HG03457 (cell line): ENCODE results near the gene FRMD3.
A peak's percentile ranks its signal among the peaks of the same experiment; 100 is the strongest.

ENCODE experiments used
- ATAC-seq: cut with Tn5 transposase; IDR thresholded peaks from one replicate; pipeline ENCODE4 v1.9.1; 2021; ENCODE audit warnings: moderate number of reproducible peaks; ENCODE audit not compliant: unreplicated experiment

Gene FRMD3

DNA sequence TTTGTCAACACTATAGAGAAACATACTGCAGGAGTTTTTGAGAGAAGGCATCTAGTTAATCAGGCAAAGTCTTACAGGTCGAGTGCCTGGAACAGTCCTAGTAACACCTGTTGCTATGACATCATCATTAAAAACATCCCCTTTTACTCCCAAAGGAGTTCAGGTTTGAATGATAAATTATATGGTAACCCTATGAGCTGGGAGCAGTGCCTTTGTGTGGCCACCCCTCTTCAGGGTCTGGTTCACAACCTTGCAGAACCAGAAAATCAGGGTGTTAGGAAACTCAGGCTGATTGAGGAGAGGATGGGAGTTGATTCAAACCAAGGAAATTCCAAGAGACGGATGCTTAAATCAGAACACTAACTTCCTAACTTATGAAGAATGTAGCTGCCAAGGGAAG lies 296.1 kb downstream of the FRMD3 start:
- ATAC-seq = no peak

DNA sequence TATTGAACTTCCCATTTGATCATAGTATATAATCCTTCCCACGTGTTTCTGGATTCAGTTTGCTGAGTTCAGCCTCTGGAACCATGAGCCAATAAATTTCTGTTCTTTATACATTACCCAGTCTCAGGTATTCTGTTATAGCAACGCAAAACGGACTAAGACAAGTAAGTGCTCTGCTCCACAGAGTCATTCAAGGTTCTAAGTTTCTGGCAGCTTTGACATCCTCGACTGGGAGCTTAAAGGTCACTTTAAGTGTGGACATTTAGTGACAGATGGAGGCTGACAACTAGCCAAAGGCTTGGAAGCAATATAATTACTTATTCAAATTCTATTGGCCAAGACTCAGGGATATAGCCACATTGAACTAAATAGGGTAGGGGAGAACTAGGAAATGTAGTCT lies 297.5 kb downstream of the FRMD3 start:
- no peak for ATAC-seq

DNA sequence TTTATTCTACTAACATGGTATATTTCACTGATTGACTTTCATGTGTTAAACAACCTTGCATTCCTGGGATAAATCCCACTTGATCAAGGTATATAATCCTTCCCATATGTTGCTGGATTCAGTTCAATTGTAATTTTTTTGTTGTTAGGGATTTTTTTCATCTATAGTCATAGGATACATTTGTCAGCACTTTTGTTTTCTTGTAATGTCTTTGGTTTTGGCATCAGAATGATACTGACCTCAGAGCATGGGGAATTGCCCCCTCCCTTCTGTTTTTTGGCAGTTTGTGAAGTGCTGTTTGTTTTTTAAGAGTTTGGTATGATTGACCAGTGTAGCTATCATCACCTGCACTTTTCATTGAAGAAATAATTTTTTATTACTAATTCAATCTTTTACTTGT lies 298.5 kb downstream of the FRMD3 start:
- ATAC-seq = no peak

DNA sequence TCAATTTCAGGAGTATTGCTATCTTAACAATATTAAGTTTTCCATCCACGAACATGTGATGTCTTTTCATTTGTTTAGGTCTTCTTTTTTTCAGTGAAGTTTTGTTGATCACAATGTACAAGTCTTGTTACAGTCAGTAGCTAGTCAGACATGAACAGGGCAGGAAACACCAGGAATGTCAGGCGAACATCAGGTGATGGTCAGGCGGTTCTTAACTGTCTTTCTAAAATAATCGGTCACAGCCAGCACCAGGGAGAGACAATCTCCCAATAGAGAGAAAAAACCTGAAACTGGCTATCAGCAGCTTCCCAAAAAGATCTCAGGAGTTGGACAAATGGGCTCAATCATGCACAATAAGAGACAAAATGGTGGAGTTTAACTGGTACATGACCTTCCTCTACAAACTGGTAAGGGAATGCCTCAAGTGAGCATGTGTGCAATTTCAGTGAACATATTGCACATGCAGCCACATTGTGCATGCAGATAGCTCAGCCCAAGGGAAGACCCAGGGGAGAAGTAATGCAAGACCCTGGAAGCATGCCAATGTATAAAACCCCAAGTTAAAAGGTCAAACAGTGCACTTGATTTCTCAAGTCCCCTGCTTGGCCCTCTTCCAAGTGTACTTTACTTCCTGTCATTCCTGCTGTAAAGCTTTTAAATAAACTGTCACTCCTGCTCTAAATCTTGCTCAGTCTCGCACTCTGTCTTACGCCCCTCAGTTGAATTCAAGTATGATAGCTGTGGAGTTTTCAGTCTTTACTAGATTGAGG lies 299.1 kb downstream of the FRMD3 start:
- ATAC-seq = no peak

DNA sequence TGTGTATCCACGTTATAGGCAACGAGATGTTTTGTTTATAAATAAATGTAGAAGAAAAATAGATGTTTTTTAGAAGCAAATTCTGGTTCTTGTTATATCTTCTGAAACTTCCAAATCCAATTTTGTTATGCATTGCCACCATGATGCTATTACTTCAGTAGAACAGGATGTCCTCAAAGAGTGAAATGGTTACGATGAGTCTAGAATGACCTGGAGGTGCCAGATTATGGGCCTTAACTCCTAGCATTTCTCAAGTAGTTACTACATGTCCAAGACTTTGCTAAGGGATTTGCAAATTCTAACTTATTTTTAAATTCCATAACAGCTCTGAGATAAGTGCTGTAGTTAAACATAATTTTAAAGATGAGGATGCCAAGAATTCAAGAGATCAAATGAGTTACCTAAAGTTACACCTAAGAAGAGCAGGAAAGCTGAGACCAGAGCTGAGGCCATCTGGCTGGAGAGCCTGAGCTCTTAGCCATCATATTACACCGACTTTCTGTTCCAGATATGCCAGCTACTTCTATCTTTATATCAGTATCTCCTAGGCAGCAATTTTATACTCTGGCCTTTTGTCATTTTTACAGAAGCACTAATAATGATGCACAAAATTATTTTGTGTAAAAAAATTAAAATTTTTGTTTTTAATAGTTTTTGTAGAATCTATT lies 302.0 kb downstream of the FRMD3 start:
- ATAC-seq = no peak

DNA sequence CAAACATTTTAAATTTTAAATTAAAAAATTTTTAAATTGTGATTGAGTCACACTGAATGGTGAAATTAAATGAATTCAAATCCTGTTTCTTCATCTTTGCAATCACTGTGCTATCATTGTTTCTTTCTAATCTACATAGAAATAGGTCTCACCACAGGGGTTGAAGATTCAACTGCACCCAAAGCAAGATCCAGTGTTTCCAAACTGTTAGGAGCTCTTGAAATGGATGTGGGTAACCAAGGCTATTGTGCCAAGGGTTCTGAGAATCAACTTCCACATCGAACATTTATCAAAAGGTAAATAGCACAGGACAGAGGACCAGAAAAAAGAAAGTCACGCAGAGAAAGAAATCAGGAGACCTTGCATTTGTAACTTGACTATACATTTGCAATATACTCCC lies 302.7 kb downstream of the FRMD3 start:
- ATAC-seq = no peak

DNA sequence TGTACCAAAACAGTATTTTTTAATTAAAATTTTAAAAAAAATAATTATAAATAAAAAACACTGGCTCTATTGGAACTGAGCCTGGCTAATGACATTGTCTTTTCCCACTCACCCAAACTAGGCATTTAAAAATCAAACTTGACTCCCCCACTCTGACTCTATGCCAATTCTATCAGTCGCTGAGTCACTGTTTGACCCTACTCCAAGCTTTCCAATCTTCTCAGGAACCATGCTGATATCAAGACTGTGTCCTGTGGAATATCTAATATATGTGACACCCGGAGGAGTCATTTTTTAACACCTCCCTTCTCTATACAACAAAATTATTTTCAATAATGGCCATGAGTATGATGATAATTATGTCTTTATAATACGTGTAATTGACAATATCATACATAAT lies 303.7 kb downstream of the FRMD3 start:
- no peak for ATAC-seq

DNA sequence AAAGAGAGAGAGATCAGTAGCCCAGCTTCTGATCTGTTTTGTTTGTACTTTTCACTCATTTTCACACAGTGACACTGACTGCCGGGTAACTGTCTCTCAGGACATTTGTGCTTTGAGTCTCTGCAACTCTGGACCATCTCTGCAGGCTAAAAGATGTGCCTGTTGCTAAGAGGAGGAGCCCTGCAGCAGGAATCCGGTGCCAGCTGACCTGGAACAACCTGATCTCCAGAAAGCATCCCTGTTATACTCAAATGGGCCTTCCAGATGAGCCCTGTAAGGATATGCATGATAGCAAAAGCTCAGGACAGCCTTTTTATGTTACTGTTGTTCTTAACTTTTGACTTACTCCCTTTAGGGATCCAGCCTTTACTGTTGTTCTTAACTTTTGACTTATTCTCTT lies 304.6 kb downstream of the FRMD3 start:
- ATAC-seq = no peak

DNA sequence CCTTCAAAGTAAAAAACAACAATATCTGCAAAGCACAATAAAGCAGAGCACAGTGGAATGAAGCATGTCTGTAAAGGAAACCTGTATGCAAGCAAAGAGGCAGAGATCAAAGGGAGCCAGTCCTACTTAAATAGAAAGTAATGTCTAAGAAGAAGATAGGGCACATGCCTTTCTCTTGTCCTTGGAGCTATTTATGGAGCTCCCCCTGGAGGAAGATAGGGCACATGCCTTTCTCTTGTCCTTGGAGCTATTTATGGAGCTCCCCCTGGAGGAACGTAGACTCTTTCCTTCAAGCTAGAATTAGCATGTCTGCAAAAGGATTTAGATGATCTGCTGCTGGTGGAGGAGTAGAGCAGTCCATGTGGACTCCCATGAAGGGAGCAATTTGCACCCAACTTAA lies 307.2 kb downstream of the FRMD3 start:
- ATAC-seq = no peak

DNA sequence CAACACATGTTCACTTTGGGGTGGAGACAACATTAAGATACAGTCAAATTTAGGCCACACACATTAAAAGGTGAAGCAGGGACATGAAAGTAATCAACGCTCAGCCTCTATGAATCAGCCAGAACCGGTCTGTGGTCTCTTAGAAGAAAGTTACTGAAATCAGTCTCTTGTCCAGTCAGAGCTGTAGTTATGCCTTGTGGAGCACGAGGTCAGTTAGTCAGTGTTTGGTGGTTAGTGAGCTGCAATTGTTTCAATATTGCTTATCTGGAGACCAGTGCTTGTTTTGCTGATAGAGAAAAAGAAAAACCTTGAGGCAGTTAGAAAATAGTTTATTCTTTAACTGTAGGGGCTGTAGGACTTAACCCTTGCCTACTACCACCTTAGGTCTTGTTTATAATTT lies 317.5 kb downstream of the FRMD3 start:
- peak; percentile 97 for ATAC-seq

DNA sequence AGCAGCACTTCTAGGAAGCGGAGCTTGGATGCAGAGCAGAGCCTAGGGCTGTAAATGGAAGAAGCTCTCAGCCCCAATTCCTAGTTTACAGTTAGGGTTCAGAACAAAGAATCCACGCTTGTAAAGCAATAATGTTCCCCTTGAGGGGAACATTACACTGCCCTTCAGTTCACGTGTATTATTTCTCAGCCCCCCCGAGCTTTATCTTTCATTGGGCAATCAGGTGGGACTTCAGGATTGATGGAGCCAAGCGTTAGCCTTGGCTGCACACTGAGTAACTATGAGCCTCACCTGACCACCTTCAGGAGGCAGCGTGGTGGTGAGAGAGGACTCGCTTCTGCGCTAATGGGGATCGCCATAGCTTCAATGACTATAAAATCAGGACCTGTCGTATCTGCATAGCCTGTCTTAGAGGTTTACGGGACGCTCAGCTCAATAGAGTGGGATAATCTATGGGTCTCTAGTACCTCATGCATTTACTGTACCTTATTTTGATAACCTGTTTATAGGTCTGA lies 318.2 kb downstream of the FRMD3 start:
- ATAC-seq = no peak

DNA sequence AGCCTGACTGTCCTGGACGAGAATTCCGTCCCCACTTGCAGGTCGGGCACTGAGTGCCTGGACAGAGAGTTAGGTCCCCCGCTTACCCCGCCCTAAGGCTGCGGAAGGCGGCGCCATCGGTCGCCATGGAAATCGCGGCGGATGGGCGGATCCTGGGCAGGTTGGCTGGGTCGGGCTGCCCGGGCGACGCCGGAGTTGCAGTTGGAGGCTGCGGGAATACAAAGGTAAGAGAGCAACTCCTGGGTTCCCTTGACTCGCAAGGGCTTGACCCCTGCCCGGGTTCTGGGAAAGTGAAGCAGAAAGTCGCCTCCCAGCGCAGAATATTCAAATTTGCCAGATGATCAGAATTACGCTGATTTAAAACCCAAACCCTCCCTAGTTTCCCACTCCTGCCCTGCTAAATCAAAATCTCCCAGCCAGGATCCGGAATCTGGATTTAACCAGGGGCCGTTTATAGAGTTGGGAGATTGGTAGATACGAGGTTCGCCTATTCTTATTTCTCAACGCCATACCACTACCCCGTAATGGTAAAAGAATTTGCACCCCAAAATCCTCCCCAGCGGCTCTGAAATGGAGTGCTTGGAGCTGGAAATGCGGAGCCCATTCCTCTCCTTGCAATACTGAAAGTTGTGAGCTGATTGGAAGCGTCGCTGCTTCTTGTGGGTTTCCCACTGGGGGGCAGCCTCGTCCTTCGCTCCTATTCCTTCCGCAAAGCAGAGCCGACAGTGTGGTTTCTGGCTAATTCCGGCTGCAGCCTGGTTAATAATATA lies 318.9 kb downstream of the FRMD3 start:
- ATAC-seq = no peak

DNA sequence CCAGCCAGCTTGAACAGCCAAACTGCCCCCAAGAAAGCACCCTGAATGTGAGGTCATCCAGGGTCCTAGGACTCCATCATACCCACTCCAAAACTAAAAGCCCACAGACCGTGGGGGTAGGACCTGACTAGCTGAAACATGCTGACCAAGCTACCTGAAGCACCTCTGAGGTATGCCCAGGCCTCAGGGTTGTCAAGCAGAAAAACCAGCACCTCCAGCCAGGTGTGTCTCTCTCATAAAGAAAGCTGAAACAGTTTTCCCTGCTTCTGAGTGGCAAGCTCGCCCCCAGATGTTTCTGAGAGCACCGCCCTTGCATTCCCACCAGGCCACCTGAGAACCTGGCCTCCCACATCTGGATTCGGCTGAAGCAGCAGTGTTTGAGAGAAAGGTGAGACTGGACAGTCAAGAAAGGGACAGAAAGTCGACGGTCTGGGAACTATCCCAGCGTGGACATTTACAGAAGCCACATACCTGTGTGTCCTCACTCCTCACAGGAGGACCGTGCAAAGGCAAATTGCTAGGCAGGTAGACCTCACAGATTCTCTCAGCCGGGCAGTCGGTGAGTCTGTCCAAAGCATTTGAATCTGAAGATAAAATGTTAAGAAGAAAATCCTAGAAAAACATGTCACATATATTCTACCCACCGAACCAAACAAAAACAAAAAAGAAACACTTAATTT lies 319.6 kb downstream of the FRMD3 start:
- ATAC-seq = no peak

DNA sequence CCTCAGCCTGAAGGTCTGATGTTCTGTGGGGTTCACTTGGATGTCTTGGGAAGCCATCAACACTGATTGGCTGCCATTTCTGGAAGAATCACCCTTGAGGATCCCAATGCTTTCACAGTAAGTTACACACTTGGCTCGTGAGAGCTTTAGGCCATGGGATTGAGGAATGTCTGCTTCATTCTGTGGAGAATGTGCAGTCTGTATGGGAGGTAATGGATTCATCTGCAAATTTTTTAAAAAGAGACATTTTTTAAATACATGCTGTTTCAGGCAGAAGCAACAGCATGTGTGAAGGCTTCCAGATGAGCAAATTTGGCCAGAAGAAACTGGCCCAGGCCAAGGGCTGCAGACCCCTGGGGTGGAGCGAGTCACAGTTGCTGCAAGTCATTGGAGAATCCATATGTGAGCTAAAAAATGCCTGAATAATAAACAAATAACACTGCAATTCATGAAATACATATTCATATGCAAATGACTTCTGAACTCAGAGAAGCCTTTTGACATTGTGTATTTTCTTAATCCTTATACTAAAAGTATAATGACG lies 328.9 kb downstream of the FRMD3 start:
- no peak for ATAC-seq

DNA sequence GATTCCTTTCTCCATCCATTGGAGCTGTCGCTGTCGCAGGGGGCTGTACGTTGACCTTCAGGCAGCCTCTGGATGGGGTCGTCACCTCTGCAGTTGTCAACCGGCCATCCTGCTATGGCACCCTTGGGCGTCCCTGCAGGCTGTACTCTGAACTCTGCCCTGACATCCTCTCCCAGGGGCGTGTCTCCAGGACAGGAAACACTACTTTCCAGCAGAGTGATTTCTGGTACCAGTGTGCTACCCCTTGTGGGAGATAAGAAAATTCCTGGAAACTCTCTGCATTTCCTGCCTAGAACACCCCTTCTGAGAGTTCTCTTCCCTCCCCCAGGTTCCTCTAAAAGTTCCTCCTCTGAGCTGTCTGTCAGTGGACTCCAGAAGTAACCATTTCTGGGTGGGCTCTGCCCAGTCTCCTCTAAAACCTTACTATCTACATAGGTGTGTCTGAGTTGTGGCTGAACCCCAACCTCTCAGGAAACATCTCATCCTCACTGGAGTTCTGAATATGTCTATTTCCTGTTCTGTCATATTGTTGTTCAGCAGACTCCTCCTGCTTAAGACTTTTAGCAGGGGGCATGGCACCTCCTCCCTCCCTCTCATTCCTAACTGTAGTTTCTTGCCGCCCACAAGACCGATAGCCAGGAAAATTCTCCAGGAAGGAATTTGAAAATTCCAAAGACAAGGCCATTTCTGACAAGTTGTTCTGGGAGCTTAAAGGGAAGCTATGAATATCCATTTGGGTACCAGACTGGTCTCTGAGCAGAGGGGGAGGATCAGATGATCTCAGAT lies 329.9 kb downstream of the FRMD3 start:
- no peak for ATAC-seq

DNA sequence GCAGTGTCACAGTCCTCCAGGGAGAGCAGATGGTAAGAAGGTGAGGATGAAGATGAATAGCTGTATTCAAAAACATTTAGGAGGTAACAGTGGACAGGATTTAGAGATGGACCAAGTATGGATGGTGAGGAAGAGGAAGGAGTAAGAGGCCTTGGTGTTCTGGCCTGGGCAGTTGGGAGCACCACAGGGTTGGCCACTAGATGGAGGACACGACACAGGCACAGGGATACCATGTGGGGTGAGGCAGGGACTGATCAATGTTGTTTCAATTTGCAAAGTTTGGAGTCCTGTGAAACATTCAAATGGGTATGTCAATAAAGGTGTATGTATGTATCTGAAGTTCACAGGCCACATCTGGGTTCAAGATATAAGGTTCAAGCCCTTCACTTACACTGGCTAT lies 334.2 kb downstream of the FRMD3 start:
- ATAC-seq = no peak

DNA sequence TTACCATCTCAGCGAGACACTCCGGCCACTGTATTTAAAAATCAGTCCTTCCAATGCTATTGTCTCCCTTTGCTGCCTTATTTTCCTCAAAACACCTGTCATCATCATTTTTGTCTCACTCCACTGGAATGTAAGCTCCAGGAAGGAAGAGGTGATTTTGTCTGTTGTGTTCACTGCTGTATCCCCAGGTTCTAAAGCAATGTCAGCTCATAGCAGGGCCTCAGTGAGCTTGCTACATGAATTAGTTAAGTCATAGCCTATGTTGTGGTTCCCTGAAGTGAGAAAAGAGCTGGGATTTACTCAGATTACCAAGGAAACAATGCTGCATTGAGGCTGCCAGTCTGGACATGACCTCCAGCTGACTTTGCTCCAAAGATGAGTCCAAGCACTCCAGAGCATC lies 337.7 kb downstream of the FRMD3 start:
- no peak for ATAC-seq

DNA sequence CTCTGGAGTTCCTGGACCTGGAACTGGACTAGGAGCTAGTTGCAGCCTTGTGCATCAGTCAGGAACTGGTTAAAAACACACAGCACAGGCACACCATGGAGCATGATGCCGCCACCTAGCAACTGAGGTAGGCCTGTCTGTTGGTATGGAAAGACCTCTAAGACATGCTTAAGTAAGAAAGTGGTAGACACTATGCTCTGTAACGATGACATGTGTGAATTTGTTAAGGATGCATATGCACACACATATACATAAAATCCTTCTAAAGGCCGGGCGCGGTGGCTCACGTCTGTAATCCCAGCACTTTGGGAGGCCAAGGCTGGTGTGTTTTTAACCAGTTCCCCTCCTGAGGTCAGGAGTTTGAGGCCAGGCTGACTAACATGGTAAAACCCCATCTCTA lies 338.4 kb downstream of the FRMD3 start:
- ATAC-seq = no peak

DNA sequence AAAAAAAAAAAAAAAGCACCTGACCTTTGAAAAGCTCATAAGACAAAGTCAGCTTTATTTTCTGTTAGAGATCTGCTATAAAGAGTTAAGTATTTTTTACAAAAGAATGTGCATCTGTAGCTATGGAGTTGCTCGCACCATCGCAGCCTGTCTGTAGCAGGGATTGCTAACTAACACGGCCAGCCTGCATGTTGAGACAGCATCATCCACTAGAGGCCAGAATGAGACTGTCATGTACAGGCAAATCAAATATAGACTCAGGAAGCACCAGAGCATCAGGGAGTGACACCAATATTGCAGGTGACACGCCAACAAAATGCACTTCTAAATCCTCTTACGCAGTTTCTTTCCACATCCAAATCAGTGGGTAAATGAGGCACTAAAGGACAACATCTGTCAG lies 339.0 kb downstream of the FRMD3 start:
- no peak for ATAC-seq

DNA sequence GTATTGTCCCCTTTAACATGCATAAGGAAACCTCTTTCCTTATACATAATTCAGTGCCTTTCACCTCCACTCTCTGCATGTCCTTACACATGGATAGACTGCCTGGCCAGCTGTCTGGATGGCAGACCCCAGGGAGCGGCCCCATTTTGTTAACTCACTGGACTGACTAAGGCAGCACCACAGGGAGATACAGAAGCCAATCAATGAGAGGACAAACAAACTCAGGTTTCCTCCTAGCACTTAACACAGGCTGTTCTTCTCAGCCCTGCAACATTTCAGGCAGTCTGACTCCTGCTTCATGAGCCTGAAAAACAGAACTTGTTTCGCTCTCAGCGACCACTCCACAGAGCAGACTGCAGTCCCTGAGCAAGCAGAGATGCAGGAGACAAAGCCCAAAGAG lies 339.8 kb downstream of the FRMD3 start:
- ATAC-seq = no peak
